ENCODE measurements around the gene NCF1. TPM values are rescaled to one million over a fixed set of nuclear protein-coding genes. Genes with fewer than 3 reads are reported as not detected.
A peak's percentile ranks its signal among the peaks of the same experiment; 100 is the strongest.
"Not testable (repeated sequence)": the region's sequence is repeated elsewhere in the genome, so short reads cannot be mapped to it uniquely, and the experiment has no call there.

NCF1 gene
- polyA plus RNA-seq, 3 donors = 489 to 1,218 (median 508) TPM

DNA sequence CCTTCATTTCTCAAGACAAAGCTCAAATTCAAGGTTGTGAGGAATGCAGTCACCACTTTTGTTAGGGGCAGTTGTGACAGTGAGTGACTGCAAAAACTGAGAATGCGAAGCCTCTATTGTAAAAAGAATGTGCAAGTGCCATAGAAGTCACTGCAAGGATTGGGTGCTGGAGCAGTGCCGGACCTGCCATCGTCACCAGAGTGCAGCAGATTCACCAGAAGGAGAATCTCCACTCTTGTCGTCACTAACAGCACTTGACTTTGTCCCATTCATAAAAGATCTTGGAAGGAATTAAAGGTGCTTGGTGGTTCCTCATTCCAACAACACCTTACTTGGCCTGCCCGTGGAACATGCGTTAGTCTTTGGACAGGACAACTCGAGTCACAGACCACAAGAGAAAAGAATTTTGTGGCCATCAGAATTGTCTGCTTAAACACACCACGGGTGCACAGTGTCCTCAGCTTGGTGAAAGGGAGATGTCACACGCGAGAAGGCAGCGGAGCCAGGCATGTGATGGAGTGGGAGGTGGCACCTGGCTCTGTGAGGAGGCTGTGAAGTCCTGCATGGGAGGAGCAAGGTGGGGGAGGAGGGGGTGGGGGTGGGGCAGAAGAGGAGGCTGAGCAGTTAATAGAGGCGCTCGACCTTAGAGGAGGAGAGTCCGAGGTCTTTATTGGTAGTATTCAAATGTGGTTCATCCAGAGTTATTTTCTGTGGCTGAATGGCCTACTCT lies 33.7 kb upstream of the NCF1 start:
- intact Hi-C loops (cut with micrococcal nuclease); H3K27ac Mint-ChIP-seq; H3K27me3 ChIP-seq (ENCODE audit: control insufficient read depth in 2 of 2, insufficient read depth in 2 of 2, low read length in 2 of 2); DNase-seq; H3K9ac ChIP-seq (ENCODE audit: insufficient read depth, low read length, poor library complexity, severe bottlenecking); H3K4me3 ChIP-seq (replicated peaks in 1 of 3; ENCODE audit: low read depth in 2 of 3, low read length in 3 of 3); H3K27me3 Mint-ChIP-seq (ENCODE audit: low read depth in 3 of 3); H3K4me1 ChIP-seq (ENCODE audit: control insufficient read depth in 1 of 2, insufficient read depth in 2 of 2, low read length in 2 of 2); H3K79me2 ChIP-seq (ENCODE audit: insufficient read depth, low read length); H3K36me3 ChIP-seq (replicated peaks in 1 of 2; ENCODE audit: control insufficient read depth in 1 of 2, insufficient read depth in 2 of 2, low read length in 2 of 2); H3K4me1 Mint-ChIP-seq; H3K4me3 Mint-ChIP-seq; H3K9me3 ChIP-seq (replicated peaks in 1 of 2; ENCODE audit: control insufficient read depth in 1 of 2, insufficient read depth in 1 of 2, low read length in 2 of 2); H3K4me2 ChIP-seq (replicated peaks; ENCODE audit: extremely low read depth, low read length, poor library complexity, severe bottlenecking); H3K36me3 Mint-ChIP-seq; H3K27ac ChIP-seq (ENCODE audit: low read depth in 1 of 2, low read length in 2 of 2); H2AFZ ChIP-seq (ENCODE audit: insufficient read depth, low read depth, low read length, poor library complexity, severe bottlenecking); H3K9me3 Mint-ChIP-seq; H4K20me1 ChIP-seq (ENCODE audit: insufficient read depth, low read length): not testable (repeated sequence)
- WGBS (ENCODE audit: insufficient coverage) = no CpG with 5 or more reads among the region's 14 CpGs

DNA sequence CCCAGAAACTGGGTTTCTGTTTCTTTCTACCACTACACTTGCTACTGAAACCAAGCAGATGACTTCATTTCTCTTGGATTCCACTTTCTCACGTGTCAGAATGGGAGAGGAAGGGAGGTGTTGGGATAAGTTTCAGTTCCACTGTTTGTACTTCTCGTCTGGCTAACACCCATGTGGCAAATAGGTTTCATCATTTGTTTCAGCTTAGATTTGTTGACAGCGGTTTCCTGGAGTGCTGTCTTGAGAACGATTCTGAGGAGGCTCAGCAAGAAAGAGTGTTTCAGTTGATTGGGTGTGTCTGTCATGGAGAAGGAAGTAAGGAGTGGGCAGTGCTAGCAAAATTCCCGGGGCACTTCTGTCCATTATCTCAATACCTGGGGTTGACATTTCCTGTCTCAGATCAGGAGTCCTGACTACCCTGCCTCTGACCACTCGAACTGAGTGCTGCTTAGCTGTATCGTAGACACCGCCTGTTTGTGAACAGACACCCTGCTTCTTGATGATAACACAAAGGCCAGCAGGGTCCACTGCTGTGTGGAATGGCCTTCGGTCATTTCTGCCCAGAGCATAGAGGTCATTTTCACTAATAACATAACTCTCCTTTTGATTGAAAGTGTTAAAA lies 29.8 kb upstream of the NCF1 start:
- intact Hi-C loops (cut with micrococcal nuclease) = not testable (repeated sequence)

DNA sequence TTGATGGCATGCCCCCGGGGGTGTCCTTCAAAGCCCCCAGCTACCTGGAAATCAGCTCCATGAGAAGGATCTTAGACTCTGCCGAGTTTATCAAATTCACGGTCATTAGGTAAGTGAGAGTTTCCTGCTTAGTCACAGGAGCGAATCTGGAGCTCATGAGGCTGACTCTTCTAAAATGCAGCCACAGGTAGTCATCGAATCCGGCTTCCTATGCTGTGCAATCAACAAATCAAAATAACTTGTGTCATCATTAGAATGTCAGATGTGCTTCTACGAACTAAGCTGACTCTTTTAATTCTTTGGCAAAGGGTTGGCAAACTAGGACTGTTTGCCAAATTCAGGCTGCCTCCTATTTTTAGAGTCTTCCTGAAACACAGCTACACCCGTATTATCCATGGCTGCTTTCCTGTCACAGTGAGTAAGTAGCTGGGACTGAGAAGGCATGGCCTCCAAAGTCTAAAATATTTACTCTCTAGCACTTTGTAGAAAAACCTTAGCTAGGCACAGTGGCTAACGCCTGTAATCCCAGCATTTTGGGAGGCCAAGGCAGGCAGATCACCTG lies 19.8 kb upstream of the NCF1 start:
- H4K20me1 ChIP-seq (ENCODE audit: insufficient read depth, low read length); intact Hi-C loops (cut with micrococcal nuclease); H3K4me1 Mint-ChIP-seq; H3K9ac ChIP-seq (ENCODE audit: insufficient read depth, low read length, poor library complexity, severe bottlenecking); H3K36me3 Mint-ChIP-seq; H3K4me1 ChIP-seq (ENCODE audit: control insufficient read depth in 1 of 2, insufficient read depth in 2 of 2, low read length in 2 of 2); H3K27ac ChIP-seq (ENCODE audit: low read depth in 1 of 2, low read length in 2 of 2); H3K79me2 ChIP-seq (ENCODE audit: insufficient read depth, low read length); H3K27me3 Mint-ChIP-seq (ENCODE audit: low read depth in 3 of 3); H2AFZ ChIP-seq (ENCODE audit: insufficient read depth, low read depth, low read length, poor library complexity, severe bottlenecking); H3K4me2 ChIP-seq (replicated peaks; ENCODE audit: extremely low read depth, low read length, poor library complexity, severe bottlenecking); H3K4me3 Mint-ChIP-seq; DNase-seq; H3K4me3 ChIP-seq (replicated peaks in 1 of 3; ENCODE audit: low read depth in 2 of 3, low read length in 3 of 3); H3K27me3 ChIP-seq (ENCODE audit: control insufficient read depth in 2 of 2, insufficient read depth in 2 of 2, low read length in 2 of 2); H3K27ac Mint-ChIP-seq; H3K9me3 ChIP-seq (replicated peaks in 1 of 2; ENCODE audit: control insufficient read depth in 1 of 2, insufficient read depth in 1 of 2, low read length in 2 of 2); H3K9me3 Mint-ChIP-seq; H3K36me3 ChIP-seq (replicated peaks in 1 of 2; ENCODE audit: control insufficient read depth in 1 of 2, insufficient read depth in 2 of 2, low read length in 2 of 2): not testable (repeated sequence)
- no CpG with 5 or more reads among the region's 9 CpGs for WGBS (ENCODE audit: insufficient coverage)

More for the DNA sequence above, 29.8 kb upstream of the NCF1 start:
- no CpG with 5 or more reads among the region's 9 CpGs for WGBS (ENCODE audit: insufficient coverage)
- H3K9ac ChIP-seq (ENCODE audit: insufficient read depth, low read length, poor library complexity, severe bottlenecking); H3K79me2 ChIP-seq (ENCODE audit: insufficient read depth, low read length); H3K27me3 ChIP-seq (ENCODE audit: control insufficient read depth in 2 of 2, insufficient read depth in 2 of 2, low read length in 2 of 2); H3K27me3 Mint-ChIP-seq (ENCODE audit: low read depth in 3 of 3); H3K4me3 Mint-ChIP-seq; H2AFZ ChIP-seq (ENCODE audit: insufficient read depth, low read depth, low read length, poor library complexity, severe bottlenecking); H3K27ac ChIP-seq (ENCODE audit: low read depth in 1 of 2, low read length in 2 of 2); H3K9me3 ChIP-seq (replicated peaks in 1 of 2; ENCODE audit: control insufficient read depth in 1 of 2, insufficient read depth in 1 of 2, low read length in 2 of 2); H3K9me3 Mint-ChIP-seq; H3K36me3 ChIP-seq (replicated peaks in 1 of 2; ENCODE audit: control insufficient read depth in 1 of 2, insufficient read depth in 2 of 2, low read length in 2 of 2); H3K27ac Mint-ChIP-seq; DNase-seq; H3K4me2 ChIP-seq (replicated peaks; ENCODE audit: extremely low read depth, low read length, poor library complexity, severe bottlenecking); H4K20me1 ChIP-seq (ENCODE audit: insufficient read depth, low read length); H3K36me3 Mint-ChIP-seq; H3K4me1 ChIP-seq (ENCODE audit: control insufficient read depth in 1 of 2, insufficient read depth in 2 of 2, low read length in 2 of 2); H3K4me3 ChIP-seq (replicated peaks in 1 of 3; ENCODE audit: low read depth in 2 of 3, low read length in 3 of 3); H3K4me1 Mint-ChIP-seq: not testable (repeated sequence)

DNA sequence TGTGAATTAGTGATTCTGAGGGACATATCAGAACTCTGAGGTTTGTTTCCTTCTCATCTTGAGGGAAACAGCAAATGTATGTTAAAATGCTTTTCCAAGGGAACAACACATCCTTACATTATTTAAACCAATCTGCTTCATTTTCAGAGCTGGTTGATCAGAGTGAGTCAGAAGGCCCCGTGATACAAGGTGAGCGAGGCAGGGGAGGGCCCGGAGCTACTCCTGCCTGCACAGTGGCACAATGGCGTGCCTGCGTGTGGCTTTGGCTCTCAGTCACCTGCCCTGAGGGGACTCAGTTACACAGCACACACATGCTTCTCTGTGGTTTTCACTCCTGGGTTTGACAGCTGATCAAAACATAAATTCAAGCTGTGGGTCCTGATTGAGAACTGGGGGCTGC lies 17.1 kb upstream of the NCF1 start:
- H3K9me3 Mint-ChIP-seq; H2AFZ ChIP-seq (ENCODE audit: insufficient read depth, low read depth, low read length, poor library complexity, severe bottlenecking); DNase-seq; H3K4me3 ChIP-seq (replicated peaks in 1 of 3; ENCODE audit: low read depth in 2 of 3, low read length in 3 of 3); H3K27me3 Mint-ChIP-seq (ENCODE audit: low read depth in 3 of 3); H3K79me2 ChIP-seq (ENCODE audit: insufficient read depth, low read length); H3K4me1 ChIP-seq (ENCODE audit: control insufficient read depth in 1 of 2, insufficient read depth in 2 of 2, low read length in 2 of 2); H3K9ac ChIP-seq (ENCODE audit: insufficient read depth, low read length, poor library complexity, severe bottlenecking); intact Hi-C loops (cut with micrococcal nuclease); H3K9me3 ChIP-seq (replicated peaks in 1 of 2; ENCODE audit: control insufficient read depth in 1 of 2, insufficient read depth in 1 of 2, low read length in 2 of 2); H3K27ac ChIP-seq (ENCODE audit: low read depth in 1 of 2, low read length in 2 of 2); H3K4me3 Mint-ChIP-seq; H3K27me3 ChIP-seq (ENCODE audit: control insufficient read depth in 2 of 2, insufficient read depth in 2 of 2, low read length in 2 of 2); H3K36me3 ChIP-seq (replicated peaks in 1 of 2; ENCODE audit: control insufficient read depth in 1 of 2, insufficient read depth in 2 of 2, low read length in 2 of 2); H3K4me1 Mint-ChIP-seq; H3K36me3 Mint-ChIP-seq; H3K4me2 ChIP-seq (replicated peaks; ENCODE audit: extremely low read depth, low read length, poor library complexity, severe bottlenecking); H4K20me1 ChIP-seq (ENCODE audit: insufficient read depth, low read length): not testable (repeated sequence)
- no CpG with 5 or more reads among the region's 5 CpGs for WGBS (ENCODE audit: insufficient coverage)
- peak overlapping the region in 1 of 7 donors; percentile 50 for H3K27ac Mint-ChIP-seq
